Ovary (tissue), 9 donors: ENCODE results near the gene CRYBA2. TPM values are rescaled to one million over a fixed set of nuclear protein-coding genes. Genes with fewer than 3 reads are reported as not detected.

Experiments
- DNase-seq, 5 donors: peaks; one replicate each; pipeline ENCODE4 v3.0.0-alpha.2; 2019 to 2020
- H3K27ac ChIP-seq, 2 donors: fragments of 200-600 bp; one replicate each; pipeline versions ENCODE4 v1.5.1 to v1.8.0; 2019 to 2022
- H3K27me3 ChIP-seq: fragments of 200-600 bp; one replicate; pipeline ENCODE4 v1.8.0; 2022
- H3K36me3 ChIP-seq: fragments of 200-600 bp; sonication (generic); one replicate; pipeline ENCODE4 v1.5.1; 2019
- H3K4me1 ChIP-seq: one replicate; pipeline ENCODE4 v1.8.1; 2013; ENCODE audit warnings: mild to moderate bottlenecking, moderate library complexity; ENCODE audit not compliant: insufficient read depth
- H3K4me3 ChIP-seq: fragments of 200-600 bp; sonication (generic); one replicate; pipeline ENCODE4 v1.5.1; 2017
- H3K9me3 ChIP-seq, 2 donors: fragments of 200-600 bp in 1 of 2; sonication (generic) in 1 of 2; one replicate each; pipeline versions ENCODE4 v1.5.1 to v1.8.1; 2013 to 2019; ENCODE audit warnings: mild to moderate bottlenecking in 1 of 2, moderate library complexity in 1 of 2
- EP300 ChIP-seq: sonication (generic); formaldehyde crosslinking; IDR thresholded peaks from one replicate; pipeline ENCODE4 v1.6.1; 2017; ENCODE audit warnings: antibody characterized with exemption
- POLR2A ChIP-seq: fragments of 450-650 bp; IDR thresholded peaks from one replicate; pipeline ENCODE4 v1.6.1; 2017; ENCODE audit warnings: antibody characterized with exemption, mild to moderate bottlenecking, moderate library complexity
- WGBS, 3 donors: extraction: QIAGEN DNeasy Blood & Tissue Kit in 1 of 3; methylation state at CpG; one replicate each; pipeline versions ENCODE4 v1.1.5 to v1.1.7; 2013 to 2017; 5-methylcytosine and 5-hydroxymethylcytosine counted together
- intact Hi-C, 4 donors: fragments of 100-400 bp; cut with DNase I; formaldehyde crosslinking; loops; one replicate each; pipeline versions ENCODE4 v1.11.0 to v1.15.1; 2022 to 2023
- polyA plus RNA-seq, 2 donors: library from polyadenylated mRNA; stranded (reverse); fragments of 200-250 nt in 1 of 2; fragments of 350-450 nt in 1 of 2; fragmentation: Illumina TruSeq in 1 of 2; extraction: RNeasy Lipid Tissue Mini Kit (QIAGEN cat#74804) in 1 of 2; gene quantifications; one replicate each; pipeline ENCODE4 v1.2.3, GENCODE V29; 2013 to 2014
- total RNA-seq, 7 donors: library from RNA; depleted of rRNA in 2 of 7; stranded (reverse); fragments of >200 nt in 2 of 7; fragmentation: NEBNext Ultra II Directional in 3 of 7; extraction: Animal tissue kit (Norgen Biotek cat#: 25700) in 3 of 7; gene quantifications; one replicate each; pipeline versions ENCODE4 v1.1.0 to v1.2.4, GENCODE V29; 2016 to 2023
- TF ChIP-seq, protein P1 (sequence below), 3 donors: fragments of 450-650 bp in 2 of 3; fragments of 200-600 bp in 1 of 3; IDR thresholded peaks; one replicate each; pipeline versions ENCODE4 v1.5.1 to v1.8.0; 2016 to 2022; ENCODE audit warnings: antibody characterized with exemption in 3 of 3, mild to moderate bottlenecking in 1 of 3
- donor health status: DM: no; HTN: no; CAD: no; lungs with moderate emphysema.
- donor health status: DM: no; HTN: no; CAD: no.
- donor health status: Bipolar disorder and iron deficiency.
- donor health status: DM: yes; HTN: yes; CAD: no.
- donor health status: DM: no; HTN: no; CAD: no.
- donor health status: DM: yes; HTN: yes; CAD: no.

The CRYBA2 gene
- total and polyA plus RNA-seq, 9 donors: not detected

DNA sequence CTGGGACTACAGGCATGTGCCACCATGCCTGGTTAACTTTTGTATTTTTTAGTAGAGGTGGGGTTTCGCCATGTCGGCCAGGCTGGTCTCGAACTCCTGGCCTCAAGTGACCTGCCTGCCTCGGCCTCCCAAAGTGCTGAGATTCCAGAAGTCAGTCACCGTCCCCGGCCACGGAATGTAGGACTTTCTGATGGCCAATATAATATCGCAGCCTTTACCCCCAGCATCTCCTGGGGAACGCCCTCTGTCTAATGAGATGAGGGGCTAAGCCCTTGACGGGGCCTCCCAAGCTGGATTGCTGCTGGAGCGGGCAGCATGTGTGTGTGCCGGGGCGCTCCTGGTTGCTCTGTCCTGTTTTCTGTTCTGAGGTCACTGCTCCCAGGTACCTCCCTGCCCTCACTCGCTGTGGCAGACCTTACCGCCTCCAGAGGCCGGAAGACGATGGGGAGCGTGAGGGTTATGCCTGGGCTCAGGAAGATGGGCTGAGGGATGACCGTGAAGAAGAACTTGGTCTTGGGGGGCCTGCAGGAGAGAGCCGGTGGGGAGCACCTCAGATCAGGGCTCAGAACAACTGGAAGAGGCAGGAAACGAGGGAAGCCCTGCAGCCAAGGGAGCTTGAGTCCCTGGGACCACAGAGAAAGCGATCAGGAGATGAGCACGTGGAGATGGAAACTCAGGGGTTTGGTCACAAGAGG is 39.0 kb upstream of the CRYBA2 start:
- DNase-seq: no peak
- 71 to 76% (median 75%) methylated on average over 23 of the region's 23 CpGs for WGBS, 3 donors
- no peaks in the 10 kb centered on the region for H3K4me1 ChIP-seq
- no peaks in the 10 kb centered on the region for H3K9me3 ChIP-seq
- no peaks in the 10 kb centered on the region for H3K27me3 ChIP-seq
- no peak overlapping the region for H3K27ac ChIP-seq
- TF ChIP-seq EP300 (no peak), POLR2A (no peak)
- TF ChIP-seq, protein P1, sequence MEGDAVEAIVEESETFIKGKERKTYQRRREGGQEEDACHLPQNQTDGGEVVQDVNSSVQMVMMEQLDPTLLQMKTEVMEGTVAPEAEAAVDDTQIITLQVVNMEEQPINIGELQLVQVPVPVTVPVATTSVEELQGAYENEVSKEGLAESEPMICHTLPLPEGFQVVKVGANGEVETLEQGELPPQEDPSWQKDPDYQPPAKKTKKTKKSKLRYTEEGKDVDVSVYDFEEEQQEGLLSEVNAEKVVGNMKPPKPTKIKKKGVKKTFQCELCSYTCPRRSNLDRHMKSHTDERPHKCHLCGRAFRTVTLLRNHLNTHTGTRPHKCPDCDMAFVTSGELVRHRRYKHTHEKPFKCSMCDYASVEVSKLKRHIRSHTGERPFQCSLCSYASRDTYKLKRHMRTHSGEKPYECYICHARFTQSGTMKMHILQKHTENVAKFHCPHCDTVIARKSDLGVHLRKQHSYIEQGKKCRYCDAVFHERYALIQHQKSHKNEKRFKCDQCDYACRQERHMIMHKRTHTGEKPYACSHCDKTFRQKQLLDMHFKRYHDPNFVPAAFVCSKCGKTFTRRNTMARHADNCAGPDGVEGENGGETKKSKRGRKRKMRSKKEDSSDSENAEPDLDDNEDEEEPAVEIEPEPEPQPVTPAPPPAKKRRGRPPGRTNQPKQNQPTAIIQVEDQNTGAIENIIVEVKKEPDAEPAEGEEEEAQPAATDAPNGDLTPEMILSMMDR (IDR thresholded peaks at IDR 0.05): no peak
- intact Hi-C loops: no loop called here
- no peaks in the 10 kb centered on the region for H3K36me3 ChIP-seq
- no peak overlapping the region for H3K4me3 ChIP-seq

DNA sequence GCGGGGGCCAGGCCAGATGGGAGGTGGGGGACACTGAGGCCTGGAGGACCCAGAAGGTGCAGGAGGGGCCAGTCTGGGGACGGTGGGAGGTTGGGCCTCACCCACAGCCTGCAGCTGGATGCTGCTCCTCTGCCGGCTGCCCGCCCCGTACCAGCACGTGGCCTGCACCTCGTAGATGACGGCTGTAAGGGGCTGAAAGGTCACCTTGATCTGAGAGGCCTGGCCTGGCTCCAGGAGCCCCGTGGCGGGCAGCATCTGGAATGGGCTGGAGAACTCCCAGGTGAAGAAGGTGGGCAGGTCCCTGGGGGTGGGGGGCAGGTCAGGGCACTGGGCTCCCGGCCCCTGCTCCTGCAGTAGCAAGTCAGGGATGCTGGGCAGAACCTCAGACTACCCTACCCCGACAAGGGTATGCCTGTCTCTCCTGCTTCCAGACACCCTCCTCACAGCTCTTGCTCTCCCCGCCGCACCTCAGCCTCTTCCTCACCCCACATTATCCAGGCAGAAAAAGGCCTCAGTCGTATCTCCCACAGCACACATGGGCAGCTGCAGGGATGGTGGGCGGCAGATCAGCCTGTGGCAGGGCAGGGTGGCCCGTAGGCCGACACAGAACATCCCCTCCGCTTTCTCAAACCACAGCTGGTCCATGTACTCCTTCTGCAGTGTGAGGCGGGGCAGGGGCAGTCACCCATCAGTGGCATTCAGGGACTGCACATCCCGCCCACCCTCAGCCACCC is 38.0 kb upstream of the CRYBA2 start:
- Histone ChIP-seq H3K9me3 (no peaks in the 10 kb centered on the region), H3K27ac (no peak overlapping the region), H3K4me3 (no peak overlapping the region), H3K36me3 (no peaks in the 10 kb centered on the region), H3K27me3 (no peaks in the 10 kb centered on the region), H3K4me1 (no peaks in the 10 kb centered on the region)
- TF ChIP-seq EP300 (no peak), POLR2A (no peak)
- TF ChIP-seq, protein P1 (IDR thresholded peaks at IDR 0.05): no peak
- WGBS, 3 donors: 45 to 62% (median 47%) methylated on average over 21 of the region's 21 CpGs
- DNase-seq: no peak
- intact Hi-C loops: no loop called here

DNA sequence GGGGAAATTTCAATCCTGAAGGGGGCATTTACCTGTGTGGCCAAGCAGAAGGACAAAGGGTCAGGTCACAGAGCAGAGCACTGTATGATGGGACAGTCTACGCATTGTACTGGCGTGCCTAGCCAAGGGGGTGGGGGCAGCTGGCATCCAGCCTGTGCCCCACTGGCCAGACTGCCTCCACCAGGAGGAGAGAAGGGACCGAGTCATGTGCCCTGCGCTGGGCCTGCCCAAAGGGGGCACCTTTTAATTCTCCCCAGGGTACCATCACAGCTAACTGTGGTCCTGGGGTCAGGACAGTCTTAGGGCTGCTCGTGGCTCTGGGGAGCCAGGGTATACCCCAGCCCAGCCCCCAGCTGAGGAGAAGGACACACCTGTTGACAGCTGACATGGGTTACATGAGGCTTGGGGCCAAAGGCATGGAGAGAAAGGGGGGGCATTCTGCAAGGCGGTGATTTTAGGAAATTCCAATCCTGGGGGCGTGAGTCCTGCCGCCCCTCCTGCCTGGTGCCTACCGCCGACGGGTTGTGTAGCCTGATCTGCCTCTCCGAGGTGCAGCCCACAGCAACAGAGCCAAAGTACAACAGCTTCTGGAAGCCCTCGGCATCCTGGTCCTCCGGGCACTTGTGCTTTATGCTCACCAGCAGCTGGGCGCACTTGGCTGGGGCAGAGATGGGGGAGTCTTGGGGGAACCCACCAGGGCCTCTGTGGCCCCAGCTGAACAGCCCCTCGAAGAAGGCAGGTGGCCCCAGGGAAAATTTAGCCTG is 37.1 kb upstream of the CRYBA2 start:
- H3K36me3 ChIP-seq: no peaks in the 10 kb centered on the region
- TF ChIP-seq EP300: no peak
- TF ChIP-seq, protein P1 (IDR thresholded peaks at IDR 0.05): no peak
- TF ChIP-seq POLR2A: no peak
- H3K9me3 ChIP-seq: no peaks in the 10 kb centered on the region
- no peak overlapping the region for H3K4me3 ChIP-seq
- intact Hi-C loops: no loop called here
- H3K27me3 ChIP-seq: no peaks in the 10 kb centered on the region
- no peaks in the 10 kb centered on the region for H3K4me1 ChIP-seq
- no peak overlapping the region for H3K27ac ChIP-seq
- 67 to 73% (median 69%) methylated on average over 10 to 16 of the region's 16 CpGs for WGBS, 3 donors
- DNase-seq: no peak

DNA sequence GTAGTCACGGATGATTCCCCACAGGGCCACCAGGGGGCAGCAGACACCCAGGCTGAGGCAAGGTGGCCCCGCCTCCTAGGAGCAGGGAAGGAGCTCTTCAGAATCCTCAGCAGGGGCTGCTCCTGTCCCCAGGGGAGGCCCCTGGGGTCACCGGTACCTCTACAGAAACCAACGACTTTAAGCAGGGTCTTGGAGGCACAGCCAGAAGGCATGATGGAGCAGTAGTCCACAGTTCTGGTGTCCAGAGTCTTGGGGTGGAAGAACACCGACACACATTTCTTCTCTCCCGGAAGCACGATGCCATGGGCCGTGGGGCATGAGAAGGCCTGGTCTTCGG is 36.6 kb upstream of the CRYBA2 start:
- no peaks in the 10 kb centered on the region for H3K36me3 ChIP-seq
- intact Hi-C loops: no loop called here
- no peaks in the 10 kb centered on the region for H3K27me3 ChIP-seq
- 31 to 48% (median 44%) methylated on average over 8 to 9 of the region's 9 CpGs for WGBS, 3 donors
- peak; percentile 61 to 84 (median 76) for DNase-seq
- TF ChIP-seq, protein P1 (IDR thresholded peaks at IDR 0.05): peak; percentile 54 to 79 (median 77)
- TF ChIP-seq EP300 (no peak), POLR2A (no peak)
- no peak overlapping the region for H3K4me3 ChIP-seq
- no peak overlapping the region for H3K27ac ChIP-seq
- no peaks in the 10 kb centered on the region for H3K9me3 ChIP-seq
- H3K4me1 ChIP-seq: no peaks in the 10 kb centered on the region
